Hepatocyte (in vitro differentiated cells): ENCODE results near the gene SCN1B.

Experiments used
- CTCF ChIP-seq: fragments of 200-600 bp; sonication (generic); IDR thresholded peaks from 2 replicates; pipeline ENCODE4 v1.5.1; 2016; ENCODE audit warnings: antibody characterized with exemption, mild to moderate bottlenecking; ENCODE audit not compliant: poor library complexity
- EZH2 ChIP-seq: fragments of 200-600 bp; sonication (generic); IDR thresholded peaks from 2 replicates; pipeline ENCODE4 v1.6.1; 2016; ENCODE audit warnings: antibody characterized with exemption, mild to moderate bottlenecking, borderline replicate concordance
- EZH2phosphoT487 ChIP-seq: fragments of 200-600 bp; sonication (generic); IDR thresholded peaks from one replicate; pipeline ENCODE4 v1.6.1; 2018; ENCODE audit warnings: antibody characterized with exemption, mild to moderate bottlenecking, low read depth, moderate library complexity; ENCODE audit not compliant: unreplicated experiment, severe bottlenecking

- TF ChIP-seq EZH2 (no peak), CTCF (no peak), EZH2phosphoT487 (no peak)
Measured at GRCh38 chr19:35080613-35081170, 50.4 kb downstream of the SCN1B start.
